Chondrocyte (in vitro differentiated cells): Measurements from ENCODE around the gene MARVELD3. TPM values are rescaled to one million over a fixed set of nuclear protein-coding genes. Genes with fewer than 3 reads are reported as not detected.

Experiments used
- DNase-seq: peaks from one replicate; pipeline ENCODE4 v3.0.0; 2021; ENCODE audit warnings: mixed read lengths, low spot score
- H3K27ac Mint-ChIP-seq: one replicate; pipeline ENCODE4 v1.8.0; 2021; ENCODE audit warnings: mild to moderate bottlenecking, moderate library complexity, mixed read lengths; ENCODE audit not compliant: unreplicated experiment
- H3K27me3 Mint-ChIP-seq: 2 replicates; pipeline ENCODE4 v1.8.0; 2021; ENCODE audit warnings: low read depth, mixed read lengths
- H3K36me3 Mint-ChIP-seq: 2 replicates; pipeline ENCODE4 v1.8.0; 2021; ENCODE audit warnings: low read depth, mixed read lengths
- H3K4me1 Mint-ChIP-seq: 2 replicates; pipeline ENCODE4 v1.8.0; 2021; ENCODE audit warnings: low read depth, mild to moderate bottlenecking, mixed read lengths
- H3K4me3 Mint-ChIP-seq: one replicate; pipeline ENCODE4 v1.8.0; 2021; ENCODE audit warnings: mild to moderate bottlenecking, moderate library complexity, mixed read lengths; ENCODE audit not compliant: unreplicated experiment
- H3K9me3 Mint-ChIP-seq: 2 replicates; pipeline ENCODE4 v1.8.0; 2021; ENCODE audit warnings: low read depth, mixed read lengths
- CTCF ChIP-seq: fragments of 200-600 bp; sonication (generic); IDR thresholded peaks from 2 replicates; pipeline ENCODE4 v1.5.0; 2021; ENCODE audit warnings: antibody characterized with exemption, mild to moderate bottlenecking, moderate library complexity
- total RNA-seq: library from RNA; stranded (reverse); gene quantifications from 3 replicates; pipeline ENCODE4 v1.2.1, GENCODE V29; 2021

MARVELD3 gene
- total RNA-seq, 1 donor from 2014 or later: 2.4 TPM

DNA sequence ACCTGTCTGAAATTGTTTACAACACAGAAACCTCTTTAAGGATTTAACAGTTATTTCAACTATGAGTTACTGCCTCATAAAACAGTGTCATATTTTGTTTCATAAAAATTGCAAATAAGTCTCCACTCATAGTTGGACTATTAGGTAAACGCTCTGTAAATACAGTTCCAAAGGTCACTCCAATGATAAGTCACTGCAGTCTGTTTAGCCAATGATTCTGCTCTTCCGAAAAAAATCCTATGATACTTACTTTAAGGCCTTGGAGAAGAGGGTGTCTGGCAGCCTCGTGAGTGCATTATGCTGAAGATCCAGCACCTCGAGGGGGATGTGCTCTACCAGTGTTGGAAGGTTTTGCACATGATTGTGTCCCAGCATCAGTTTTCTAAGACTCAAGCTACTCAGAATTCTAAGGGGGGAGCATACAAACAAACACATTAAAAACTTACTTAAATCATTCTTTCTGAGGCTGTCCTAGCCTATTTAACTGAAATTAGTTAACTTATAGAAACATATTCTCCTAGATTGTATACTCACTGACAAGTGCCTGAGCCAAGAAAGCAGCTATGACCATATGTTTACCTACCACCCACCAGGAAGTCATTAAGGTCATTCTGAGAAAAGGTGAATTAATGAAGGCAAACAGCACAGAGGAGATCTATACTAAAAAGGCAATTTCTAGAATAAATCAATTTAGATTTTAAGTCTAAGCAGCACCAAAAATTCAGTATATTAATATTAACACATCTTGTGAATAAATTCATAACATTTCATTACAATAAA is 41.1 kb downstream of the MARVELD3 start:
- Mint-ChIP-seq H3K4me1 (no peaks in the 10 kb centered on the region), H3K9me3 (no peaks in the 10 kb centered on the region), H3K27ac (no peak overlapping the region), H3K4me3 (no peak overlapping the region), H3K27me3 (no peaks in the 10 kb centered on the region), H3K36me3 (peaks cover 36% of the 10 kb centered on the region)
- TF ChIP-seq CTCF: no peak
- no peak for DNase-seq

DNA sequence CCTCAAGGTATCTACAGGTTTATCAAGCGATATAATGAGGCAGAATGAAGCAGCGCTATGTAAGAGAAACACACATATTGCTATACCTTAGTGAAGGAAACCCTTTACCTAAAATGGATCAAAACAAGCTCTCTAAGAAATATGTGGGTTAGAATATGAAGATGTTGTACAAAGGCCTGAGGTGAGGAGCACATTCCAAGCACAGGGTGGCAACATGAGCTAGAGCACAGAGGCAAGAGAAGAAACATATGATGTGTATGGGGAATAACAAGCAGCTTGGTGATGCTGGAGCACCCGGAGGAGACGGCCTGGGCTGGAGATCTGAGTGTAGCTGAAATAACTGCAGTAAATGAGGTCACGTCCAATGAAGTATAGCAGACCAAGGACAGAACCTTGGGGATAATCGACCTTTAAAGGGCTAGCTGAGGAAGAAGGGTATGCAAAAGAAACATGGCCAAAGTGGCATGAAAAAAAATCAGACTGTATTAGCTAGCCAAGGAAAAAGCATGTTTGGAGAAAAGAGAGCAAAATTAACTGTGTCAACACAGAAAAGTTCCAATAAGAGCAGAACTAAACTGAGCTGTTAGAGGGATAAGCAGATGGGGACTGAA is 44.0 kb downstream of the MARVELD3 start:
- Mint-ChIP-seq H3K4me1 (no peaks in the 10 kb centered on the region), H3K4me3 (no peak overlapping the region), H3K27me3 (no peaks in the 10 kb centered on the region), H3K9me3 (no peaks in the 10 kb centered on the region), H3K36me3 (peaks cover 31% of the 10 kb centered on the region), H3K27ac (no peak overlapping the region)
- no peak for DNase-seq
- TF ChIP-seq CTCF: peak; percentile 20

DNA sequence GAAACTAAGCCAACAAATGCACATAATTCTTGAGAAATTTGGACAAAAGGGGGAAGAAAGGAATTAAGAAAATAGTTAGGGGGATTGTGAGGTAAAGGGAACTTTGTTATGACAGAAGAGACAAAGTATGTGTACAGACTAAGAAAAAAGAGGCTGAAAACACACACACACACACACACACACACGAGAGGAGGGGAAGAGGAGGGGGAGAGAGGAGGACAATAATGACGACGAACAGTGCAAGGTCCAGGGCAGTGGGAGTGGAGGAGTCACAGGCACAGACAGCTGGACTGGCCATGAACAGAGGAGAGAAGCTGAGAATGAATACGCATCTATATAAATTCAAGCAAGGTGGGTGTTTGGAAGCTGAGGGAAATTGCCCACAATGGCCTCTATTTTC is 44.6 kb downstream of the MARVELD3 start:
- no peaks in the 10 kb centered on the region for H3K27me3 Mint-ChIP-seq
- H3K36me3 Mint-ChIP-seq: peaks cover 33% of the 10 kb centered on the region
- no peak overlapping the region for H3K27ac Mint-ChIP-seq
- no peak for TF ChIP-seq CTCF
- H3K9me3 Mint-ChIP-seq: no peaks in the 10 kb centered on the region
- DNase-seq: no peak
- no peak overlapping the region for H3K4me3 Mint-ChIP-seq
- no peaks in the 10 kb centered on the region for H3K4me1 Mint-ChIP-seq

- no peak overlapping the region for H3K4me3 Mint-ChIP-seq
- DNase-seq: no peak
- no peak overlapping the region for H3K27ac Mint-ChIP-seq
- H3K4me1 Mint-ChIP-seq: no peaks in the 10 kb centered on the region
- peaks cover 34% of the 10 kb centered on the region for H3K36me3 Mint-ChIP-seq
- no peaks in the 10 kb centered on the region for H3K27me3 Mint-ChIP-seq
- no peaks in the 10 kb centered on the region for H3K9me3 Mint-ChIP-seq
- no peak for TF ChIP-seq CTCF
Measured at GRCh38 chr16:71671165-71671564, 45.2 kb downstream of the MARVELD3 start.

DNA sequence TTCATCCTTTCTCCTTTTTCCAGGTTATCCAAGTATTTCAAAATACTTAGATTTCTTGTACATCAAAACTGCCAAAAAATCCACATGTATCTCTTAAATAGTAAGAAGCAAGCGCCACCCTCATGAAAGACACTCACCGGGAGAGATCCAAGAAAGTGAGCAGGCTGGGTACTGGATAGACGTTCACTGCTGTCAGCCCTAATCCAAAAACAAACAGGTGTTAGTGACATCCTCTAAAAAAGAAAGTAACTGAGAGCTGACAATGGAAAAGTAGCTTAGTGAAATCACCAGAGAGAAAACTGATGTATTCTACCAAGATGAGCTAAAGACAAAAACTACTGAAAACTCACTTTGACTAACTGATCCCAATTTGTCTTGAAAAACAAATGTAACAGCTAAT is 46.1 kb downstream of the MARVELD3 start:
- H3K9me3 Mint-ChIP-seq: no peaks in the 10 kb centered on the region
- no peak overlapping the region for H3K27ac Mint-ChIP-seq
- H3K4me1 Mint-ChIP-seq: no peaks in the 10 kb centered on the region
- H3K4me3 Mint-ChIP-seq: no peak overlapping the region
- DNase-seq: no peak
- H3K36me3 Mint-ChIP-seq: peaks cover 30% of the 10 kb centered on the region
- no peaks in the 10 kb centered on the region for H3K27me3 Mint-ChIP-seq
- TF ChIP-seq CTCF: no peak
